ENCODE measurements around the gene AGO4. TPM values are rescaled to one million over a fixed set of nuclear protein-coding genes. Genes with fewer than 3 reads are reported as not detected.

Gene AGO4
- 11.1 and 12.4 TPM in 2 replicates for polyA plus RNA-seq (2013)

DNA sequence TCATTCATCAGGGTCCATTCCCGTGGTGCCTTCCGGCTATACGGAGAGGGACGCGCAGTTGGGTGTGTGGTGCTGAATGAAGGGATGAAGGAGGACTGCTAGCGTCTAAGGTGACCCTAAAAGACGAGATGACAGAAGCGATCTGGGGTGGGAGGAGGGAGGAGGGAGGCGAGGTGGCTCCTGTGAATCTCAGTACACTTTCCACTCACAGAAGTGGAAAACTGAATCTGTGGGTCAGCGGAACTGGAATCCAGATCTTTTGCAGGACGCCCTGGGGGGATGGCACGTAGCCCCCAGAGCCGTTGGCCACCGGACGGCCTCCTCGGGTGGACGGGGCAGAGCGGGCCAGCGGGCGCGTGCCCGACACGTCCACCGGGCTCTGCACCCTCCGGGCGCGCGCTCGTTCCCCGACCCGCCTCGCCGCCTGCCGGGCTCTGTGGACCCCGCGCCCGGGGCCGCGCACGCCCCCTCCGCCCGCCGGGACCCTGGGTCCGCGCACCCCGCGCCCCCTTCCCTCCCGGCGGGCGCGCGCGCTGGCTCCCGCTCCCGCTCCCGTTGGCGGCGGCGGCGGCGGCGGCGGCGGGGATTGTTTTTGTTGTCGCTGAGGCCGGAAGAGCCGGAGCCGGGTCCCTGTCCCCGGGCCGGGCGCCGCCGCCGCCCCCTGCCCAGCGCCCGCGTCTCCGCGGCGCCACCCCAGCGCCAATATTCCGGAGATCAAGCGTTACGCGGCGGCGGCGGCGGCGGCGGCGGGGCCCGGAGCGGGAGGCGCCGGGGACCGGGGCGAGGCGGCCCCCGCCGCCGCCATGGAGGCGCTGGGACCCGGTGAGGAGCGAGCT, at the start of gene AGO4:
TSS of gene AGO4 (plus strand) at position 403 of the 836 bp plus-strand sequence. CDS start at position 804, 401 bp downstream.
- peaks cover 9% of the 10 kb centered on the region for H3K79me2 ChIP-seq (ENCODE audit: control insufficient read depth, insufficient read depth, low read length, poor library complexity)

GRCh38 chr1:35762141-35762540, 45.7 kb upstream of the AGO4 start:
- Histone ChIP-seq H3K27me3 (ENCODE audit: insufficient read depth, low read length) (no peaks in the 10 kb centered on the region), H3K4me1 (ENCODE audit: control insufficient read depth in 1 of 2, insufficient read depth in 2 of 2, low read length in 2 of 2) (no peaks in the 10 kb centered on the region), H2BK12ac (ENCODE audit: low read length) (no peak overlapping the region), H3K79me2 (ENCODE audit: control insufficient read depth, insufficient read depth, low read length, poor library complexity) (no peaks in the 10 kb centered on the region), H3K4me3 (ENCODE audit: low read depth, low read length) (no peak overlapping the region), H4K91ac (ENCODE audit: low read depth, low read length) (no peak overlapping the region), H4K12ac (ENCODE audit: low read depth, low read length) (no peak overlapping the region), H4K8ac (ENCODE audit: low read depth, low read length) (no peak overlapping the region), H3K4me2 (ENCODE audit: low read length) (no peak overlapping the region), H3K79me1 (ENCODE audit: low read length) (no peaks in the 10 kb centered on the region), H3K14ac (ENCODE audit: low read length) (no peak overlapping the region), H3K27ac (ENCODE audit: low read depth, low read length) (no peak overlapping the region), H3K4ac (ENCODE audit: low read depth, low read length) (no peak overlapping the region), H3K9ac (ENCODE audit: low read length) (no peak overlapping the region), H2AK5ac (ENCODE audit: low read length) (no peak overlapping the region), H3K23ac (ENCODE audit: low read length) (no peak overlapping the region), H3K36me3 (ENCODE audit: control insufficient read depth in 1 of 2, insufficient read depth in 2 of 2, low read length in 2 of 2) (peaks cover 2 to 13% of the 10 kb centered on the region in 2 experiments), H2AFZ (ENCODE audit: insufficient read depth, low read length, poor library complexity) (no peak overlapping the region), H2BK120ac (ENCODE audit: insufficient read depth, low read length, poor library complexity) (no peak overlapping the region), H2BK5ac (ENCODE audit: low read depth, low read length, poor library complexity) (no peak overlapping the region), H3K18ac (ENCODE audit: low read length) (no peak overlapping the region), H3K9me3 (ENCODE audit: insufficient read depth, low read depth, low read length) (no peaks in the 10 kb centered on the region)
- WGBS (ENCODE audit: extremely low coverage, insufficient coverage, insufficient read length): no CpG with 5 or more reads among the region's 2 CpGs
- DNase-seq: no peak

More for the DNA sequence above, at the start of gene AGO4:
- H4K12ac ChIP-seq (ENCODE audit: low read depth, low read length): peak within 1 kb of the TSS; percentile 91
- H3K4me2 ChIP-seq (ENCODE audit: low read length): peak within 1 kb of the TSS; percentile 99
- H3K9me3 ChIP-seq (ENCODE audit: insufficient read depth, low read depth, low read length): no peaks in the 10 kb centered on the region
- H4K91ac ChIP-seq (ENCODE audit: low read depth, low read length): peak within 1 kb of the TSS; percentile 81
- H3K79me1 ChIP-seq (ENCODE audit: low read length): peaks cover 11% of the 10 kb centered on the region
- H3K14ac ChIP-seq (ENCODE audit: low read length): peak within 1 kb of the TSS; percentile 88
- H2AFZ ChIP-seq (ENCODE audit: insufficient read depth, low read length, poor library complexity): peak within 1 kb of the TSS; percentile 85
- H2BK120ac ChIP-seq (ENCODE audit: insufficient read depth, low read length, poor library complexity): peak within 1 kb of the TSS; percentile 74
- H3K4me3 ChIP-seq (ENCODE audit: low read depth, low read length): peak within 1 kb of the TSS; percentile 87
- DNase-seq: peak in 1 of 2 donors; percentile 40
- H2BK5ac ChIP-seq (ENCODE audit: low read depth, low read length, poor library complexity): peak within 1 kb of the TSS; percentile 70
- no peaks in the 10 kb centered on the region for H3K36me3 ChIP-seq (ENCODE audit: control insufficient read depth in 1 of 2, insufficient read depth in 2 of 2, low read length in 2 of 2)
- peak within 1 kb of the TSS; percentile 65 for H2BK12ac ChIP-seq (ENCODE audit: low read length)
- H3K27ac ChIP-seq (ENCODE audit: low read depth, low read length): peak within 1 kb of the TSS; percentile 87
- peak within 1 kb of the TSS; percentile 88 for H4K8ac ChIP-seq (ENCODE audit: low read depth, low read length)
- no CpG with 5 or more reads among the region's 105 CpGs for WGBS (ENCODE audit: extremely low coverage, insufficient coverage, insufficient read length)
- no peaks in the 10 kb centered on the region for H3K27me3 ChIP-seq (ENCODE audit: insufficient read depth, low read length)
- peak within 1 kb of the TSS; percentile 87 for H3K18ac ChIP-seq (ENCODE audit: low read length)
- no peak within 1 kb of the TSS for H3K23ac ChIP-seq (ENCODE audit: low read length)
- H3K9ac ChIP-seq (ENCODE audit: low read length): peak within 1 kb of the TSS; percentile 96
- peak within 1 kb of the TSS; percentile 53 for H3K4ac ChIP-seq (ENCODE audit: low read depth, low read length)
- peaks cover 0 to 3% of the 10 kb centered on the region in 2 experiments for H3K4me1 ChIP-seq (ENCODE audit: control insufficient read depth in 1 of 2, insufficient read depth in 2 of 2, low read length in 2 of 2)
- H2AK5ac ChIP-seq (ENCODE audit: low read length): peak within 1 kb of the TSS; percentile 39

DNA sequence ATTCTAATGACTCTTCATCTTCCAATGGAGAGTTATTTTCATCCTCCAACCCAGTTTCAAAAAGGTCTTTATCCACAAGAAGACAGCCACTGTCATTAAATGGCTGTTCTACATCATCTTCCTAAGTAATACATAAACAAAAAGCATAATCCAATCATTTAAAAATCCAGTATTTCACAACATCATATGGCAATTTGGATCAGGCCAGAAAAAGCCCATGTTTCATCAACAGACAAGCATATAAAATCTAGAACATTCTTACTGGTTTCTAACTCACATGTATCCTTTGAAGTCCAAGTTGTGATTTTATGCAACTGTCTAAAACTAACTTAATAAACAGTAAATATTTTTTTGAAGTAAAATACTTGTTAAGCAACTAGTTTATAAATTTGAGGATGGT, 44.6 kb upstream of the AGO4 start:
- H3K4me3 ChIP-seq (ENCODE audit: low read depth, low read length): no peak overlapping the region
- H3K79me2 ChIP-seq (ENCODE audit: control insufficient read depth, insufficient read depth, low read length, poor library complexity): no peaks in the 10 kb centered on the region
- no peaks in the 10 kb centered on the region for H3K4me1 ChIP-seq (ENCODE audit: control insufficient read depth in 1 of 2, insufficient read depth in 2 of 2, low read length in 2 of 2)
- H4K8ac ChIP-seq (ENCODE audit: low read depth, low read length): no peak overlapping the region
- H3K9me3 ChIP-seq (ENCODE audit: insufficient read depth, low read depth, low read length): no peaks in the 10 kb centered on the region
- no peak overlapping the region for H3K27ac ChIP-seq (ENCODE audit: low read depth, low read length)
- no peak overlapping the region for H2BK12ac ChIP-seq (ENCODE audit: low read length)
- H4K91ac ChIP-seq (ENCODE audit: low read depth, low read length): no peak overlapping the region
- no peak overlapping the region for H3K9ac ChIP-seq (ENCODE audit: low read length)
- DNase-seq: no peak
- H3K79me1 ChIP-seq (ENCODE audit: low read length): no peaks in the 10 kb centered on the region
- no peak overlapping the region for H3K4ac ChIP-seq (ENCODE audit: low read depth, low read length)
- H2BK5ac ChIP-seq (ENCODE audit: low read depth, low read length, poor library complexity): no peak overlapping the region
- H3K14ac ChIP-seq (ENCODE audit: low read length): no peak overlapping the region
- H3K27me3 ChIP-seq (ENCODE audit: insufficient read depth, low read length): no peaks in the 10 kb centered on the region
- H3K36me3 ChIP-seq (ENCODE audit: control insufficient read depth in 1 of 2, insufficient read depth in 2 of 2, low read length in 2 of 2): peaks cover 2 to 11% of the 10 kb centered on the region in 2 experiments
- no peak overlapping the region for H3K4me2 ChIP-seq (ENCODE audit: low read length)
- no peak overlapping the region for H3K23ac ChIP-seq (ENCODE audit: low read length)
- no peak overlapping the region for H4K12ac ChIP-seq (ENCODE audit: low read depth, low read length)
- H2AFZ ChIP-seq (ENCODE audit: insufficient read depth, low read length, poor library complexity): no peak overlapping the region
- H2AK5ac ChIP-seq (ENCODE audit: low read length): no peak overlapping the region
- H3K18ac ChIP-seq (ENCODE audit: low read length): no peak overlapping the region
- no peak overlapping the region for H2BK120ac ChIP-seq (ENCODE audit: insufficient read depth, low read length, poor library complexity)

DNA sequence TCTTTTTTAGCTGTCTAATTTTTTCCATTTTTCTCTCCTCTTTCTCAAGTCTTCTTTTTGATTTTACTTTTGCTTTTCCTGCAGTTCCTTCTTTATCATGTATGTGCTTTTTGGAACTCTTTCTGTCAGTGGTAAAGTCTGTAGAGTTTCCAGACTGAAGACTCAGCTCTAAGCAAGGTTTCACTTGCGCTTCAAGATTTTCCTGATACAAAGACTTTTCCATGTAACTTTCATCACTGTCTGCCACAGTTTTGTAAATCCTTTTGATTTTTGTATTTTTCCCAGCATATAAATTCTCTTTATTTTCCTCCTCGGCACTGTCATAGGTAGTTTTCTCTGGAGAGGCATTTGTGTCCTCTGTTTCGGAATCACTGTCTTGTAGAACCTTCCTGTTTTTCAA, 43.5 kb upstream of the AGO4 start:
- H4K91ac ChIP-seq (ENCODE audit: low read depth, low read length): no peak overlapping the region
- no peak for DNase-seq
- no CpG with 5 or more reads among the region's 3 CpGs for WGBS (ENCODE audit: extremely low coverage, insufficient coverage, insufficient read length)
- peaks cover 4% of the 10 kb centered on the region for H3K79me2 ChIP-seq (ENCODE audit: control insufficient read depth, insufficient read depth, low read length, poor library complexity)
- no peak overlapping the region for H2AK5ac ChIP-seq (ENCODE audit: low read length)
- H3K27ac ChIP-seq (ENCODE audit: low read depth, low read length): no peak overlapping the region
- peaks cover 2 to 11% of the 10 kb centered on the region in 2 experiments for H3K36me3 ChIP-seq (ENCODE audit: control insufficient read depth in 1 of 2, insufficient read depth in 2 of 2, low read length in 2 of 2)
- peaks cover 3% of the 10 kb centered on the region for H3K79me1 ChIP-seq (ENCODE audit: low read length)
- H3K9me3 ChIP-seq (ENCODE audit: insufficient read depth, low read depth, low read length): no peaks in the 10 kb centered on the region
- H2BK120ac ChIP-seq (ENCODE audit: insufficient read depth, low read length, poor library complexity): no peak overlapping the region
- H3K4ac ChIP-seq (ENCODE audit: low read depth, low read length): no peak overlapping the region
- no peak overlapping the region for H4K8ac ChIP-seq (ENCODE audit: low read depth, low read length)
- no peak overlapping the region for H3K18ac ChIP-seq (ENCODE audit: low read length)
- no peaks in the 10 kb centered on the region for H3K27me3 ChIP-seq (ENCODE audit: insufficient read depth, low read length)
- peaks cover 0 to 3% of the 10 kb centered on the region in 2 experiments for H3K4me1 ChIP-seq (ENCODE audit: control insufficient read depth in 1 of 2, insufficient read depth in 2 of 2, low read length in 2 of 2)
- no peak overlapping the region for H3K9ac ChIP-seq (ENCODE audit: low read length)
- H2AFZ ChIP-seq (ENCODE audit: insufficient read depth, low read length, poor library complexity): no peak overlapping the region
- no peak overlapping the region for H2BK5ac ChIP-seq (ENCODE audit: low read depth, low read length, poor library complexity)
- no peak overlapping the region for H3K4me3 ChIP-seq (ENCODE audit: low read depth, low read length)
- H3K23ac ChIP-seq (ENCODE audit: low read length): no peak overlapping the region
- H4K12ac ChIP-seq (ENCODE audit: low read depth, low read length): no peak overlapping the region
- H3K14ac ChIP-seq (ENCODE audit: low read length): no peak overlapping the region
- H3K4me2 ChIP-seq (ENCODE audit: low read length): no peak overlapping the region
- H2BK12ac ChIP-seq (ENCODE audit: low read length): no peak overlapping the region
